GM12873 (cell line): Measurements from ENCODE around the gene LRBA.

Source experiments
- CTCF ChIP-seq: IDR thresholded peaks from 2 replicates; pipeline ENCODE4 v1.5.1; 2012; ENCODE audit warnings: low read depth, mild to moderate bottlenecking, moderate library complexity, low read length, control low read depth; ENCODE audit not compliant: insufficient read depth; ENCODE audit errors: missing control alignments

LRBA gene

GRCh38 chr4:150820409-150820808 is 194.7 kb downstream of the LRBA start:
- TF ChIP-seq CTCF = no peak

- no peak for TF ChIP-seq CTCF
Measured at GRCh38 chr4:150818661-150819060, 196.4 kb downstream of the LRBA start.

GRCh38 chr4:150817804-150818528 is 197.1 kb downstream of the LRBA start:
- TF ChIP-seq CTCF = no peak

- no peak for TF ChIP-seq CTCF
Measured at GRCh38 chr4:150817017-150817416, 198.1 kb downstream of the LRBA start.

GRCh38 chr4:150816491-150816890 is 198.6 kb downstream of the LRBA start:
- no peak for TF ChIP-seq CTCF

GRCh38 chr4:150814873-150815272 is 200.2 kb downstream of the LRBA start:
- TF ChIP-seq CTCF = no peak

GRCh38 chr4:150805183-150806025 is 209.7 kb downstream of the LRBA start:
- TF ChIP-seq CTCF = no peak
